HG02885 (cell line): Measurements from ENCODE around the gene MRPL53.
"Not testable (repeated sequence)": the region's sequence is repeated elsewhere in the genome, so short reads cannot be mapped to it uniquely, and the experiment has no call there.

ENCODE experiments used
- ATAC-seq: cut with Tn5 transposase; IDR thresholded peaks from one replicate; pipeline ENCODE4 v1.9.1; 2021; ENCODE audit warnings: mild to moderate bottlenecking; ENCODE audit not compliant: unreplicated experiment, poor library complexity

Gene MRPL53

GRCh38 chr2:74457129-74457548 lies 15.3 kb downstream of the MRPL53 start:
- no peak for ATAC-seq

GRCh38 chr2:74454654-74455511 lies 17.6 kb downstream of the MRPL53 start, which contains the start of gene INO80B:
Gene INO80B, plus strand, starts transcription at chr2:74455087. Its CDS starts 30 bp downstream, at chr2:74455117.
- peak; percentile 45 for ATAC-seq

- no peak for ATAC-seq
Observed at GRCh38 chr2:74450570-74451190, 21.8 kb downstream of the MRPL53 start.

- no peak for ATAC-seq
Observed at GRCh38 chr2:74448771-74449170, 23.7 kb downstream of the MRPL53 start.

DNA sequence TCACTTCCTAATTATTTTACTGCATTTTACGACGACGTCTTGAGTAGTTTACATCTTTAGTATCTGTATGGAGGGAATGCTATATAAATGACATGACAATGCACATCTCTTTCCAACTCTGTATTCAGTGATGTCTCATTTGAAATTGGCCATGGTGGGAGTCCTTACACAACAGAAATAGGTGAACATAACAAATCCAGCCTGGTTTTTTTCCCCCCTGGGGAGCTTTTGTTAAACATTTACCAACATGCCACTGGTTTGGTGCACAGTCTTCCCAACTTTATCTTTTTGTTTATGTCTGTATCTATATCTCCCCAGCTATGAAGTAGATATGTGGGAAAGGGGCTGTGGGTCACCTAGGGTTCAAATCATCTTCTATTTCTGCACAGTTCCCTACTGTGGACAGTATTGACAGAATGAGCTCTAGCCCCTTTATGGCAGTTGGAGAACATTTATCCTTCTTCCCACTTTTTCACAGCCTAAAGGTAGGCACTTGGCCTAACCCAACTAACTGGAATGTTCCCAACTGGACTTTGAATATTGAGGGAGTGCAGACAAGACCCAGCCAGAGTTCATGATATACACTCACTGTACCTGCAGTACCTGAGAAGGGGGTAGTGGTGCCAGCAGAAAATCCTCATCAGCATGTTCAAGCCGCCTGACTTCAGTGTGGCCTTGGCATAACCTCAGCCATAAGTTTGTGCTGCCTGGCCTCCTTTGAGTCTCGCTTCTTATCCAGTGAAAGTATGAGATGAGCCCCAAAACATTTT lies 25.1 kb downstream of the MRPL53 start:
- ATAC-seq: no peak

DNA sequence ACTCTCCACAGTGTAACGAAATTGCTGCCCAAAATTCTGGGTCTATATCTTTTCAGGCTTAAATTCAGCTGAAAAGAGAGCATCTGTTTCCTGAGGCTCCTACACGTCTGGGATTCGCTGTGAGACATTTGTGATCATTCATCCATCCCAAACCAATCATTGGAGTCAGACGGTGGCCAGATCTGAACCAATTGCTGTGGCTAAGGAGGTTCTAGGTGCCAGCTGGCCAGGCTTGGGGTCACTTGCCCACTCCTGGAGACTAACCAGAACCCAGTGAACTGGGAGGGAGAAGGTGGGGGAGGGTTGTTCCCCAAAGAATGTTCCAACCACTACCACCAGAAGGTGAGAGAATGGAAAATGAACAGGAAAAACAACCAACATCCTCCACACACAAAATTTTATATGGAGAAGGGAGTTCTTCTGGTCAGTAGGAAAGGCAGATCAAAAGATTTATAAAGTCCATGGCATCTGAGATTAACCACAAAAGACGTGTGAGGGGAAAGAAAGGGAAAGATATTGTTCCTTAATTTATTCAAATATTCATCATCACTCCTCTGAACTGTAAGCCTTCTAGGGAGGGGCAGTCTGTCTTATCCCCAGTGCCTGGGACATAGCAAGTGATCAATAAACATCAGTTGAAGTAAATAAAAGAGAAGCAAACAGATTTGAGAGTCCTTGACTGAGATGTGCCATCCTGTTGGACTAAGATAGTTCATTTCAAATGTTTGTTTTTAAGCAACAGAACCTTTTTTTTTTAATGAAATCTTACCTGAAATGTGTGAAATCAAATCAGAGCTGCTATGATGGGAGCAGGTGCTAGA lies 27.8 kb downstream of the MRPL53 start:
- no peak for ATAC-seq

DNA sequence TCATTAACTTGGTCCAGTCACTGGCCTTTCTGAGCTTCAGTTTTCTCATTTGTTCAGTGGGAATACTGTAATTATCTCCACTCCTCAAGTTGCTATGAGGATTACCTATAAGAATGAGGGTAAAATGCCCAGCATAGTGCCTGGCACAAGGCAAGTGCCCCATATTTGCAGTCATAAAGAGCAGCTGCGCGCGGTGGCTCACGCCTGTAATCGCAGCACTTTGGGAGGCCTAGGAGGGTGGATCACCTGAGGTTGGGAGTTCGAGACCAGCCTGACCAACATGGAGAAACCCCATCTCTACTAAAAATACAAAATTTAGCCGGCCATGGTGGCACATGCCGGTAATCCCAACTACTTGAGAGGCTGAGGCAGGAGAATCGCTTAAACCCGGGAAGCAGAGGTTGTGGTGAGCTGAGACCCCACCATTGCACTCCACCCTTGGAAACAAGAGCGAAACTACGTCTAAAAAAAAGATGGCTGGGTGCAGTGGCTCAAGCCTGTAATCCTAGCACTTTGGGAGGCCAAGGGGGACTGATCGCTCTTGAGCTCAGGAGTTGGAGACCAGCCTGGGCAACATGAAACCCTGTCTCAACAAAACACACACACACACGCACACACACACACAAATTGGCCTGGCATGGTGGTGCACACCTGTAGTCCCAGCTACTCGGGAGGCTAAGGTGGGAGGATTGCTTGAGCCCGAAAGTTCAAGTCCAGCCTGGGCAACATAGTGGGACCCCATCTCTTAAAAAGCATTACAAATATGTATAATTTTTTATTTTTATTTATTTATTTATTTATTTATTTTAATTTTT lies 29.8 kb downstream of the MRPL53 start:
- not testable (repeated sequence) for ATAC-seq

DNA sequence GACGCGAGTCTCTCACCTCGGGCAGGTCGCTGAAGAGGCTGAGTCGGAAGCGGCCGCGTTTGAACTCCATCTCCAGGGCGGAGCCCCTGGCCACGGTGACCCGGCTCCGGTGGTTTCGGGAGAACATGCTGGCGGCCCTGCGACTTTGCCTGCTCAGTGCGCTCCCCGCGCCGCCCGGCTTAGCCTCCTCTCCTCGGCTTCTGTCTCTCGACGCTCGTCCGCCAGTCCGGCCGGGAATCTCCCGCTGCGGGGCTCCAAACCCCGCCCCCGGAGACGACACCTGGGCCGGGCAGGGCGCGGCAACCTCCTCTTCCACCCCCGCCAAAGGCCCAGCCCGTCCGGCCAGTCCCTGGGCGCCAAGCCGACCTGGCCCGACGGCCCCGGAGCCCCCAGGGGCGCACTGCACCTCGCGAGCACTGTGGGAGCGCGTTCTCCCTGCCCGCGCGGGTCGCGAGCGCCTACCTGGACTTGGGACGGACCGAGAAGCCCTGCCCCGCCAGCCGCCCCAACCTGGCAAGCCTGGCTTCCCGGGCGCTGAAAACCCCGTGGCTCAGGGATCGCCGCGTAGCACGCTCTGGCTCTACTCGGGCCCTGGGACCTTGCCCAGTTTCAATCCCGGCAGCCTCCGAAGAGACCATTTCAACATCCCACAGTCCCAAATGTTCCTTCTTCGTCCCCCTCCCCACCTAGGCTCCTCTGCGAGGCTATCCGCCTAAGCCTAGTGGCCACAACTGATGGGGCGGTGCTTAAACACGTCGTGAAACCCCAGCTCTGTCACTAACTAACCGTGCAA lies 30.6 kb downstream of the MRPL53 start, which contains the start of gene RTKN:
TSS of gene RTKN (minus strand) at position 248 of the 793 bp plus-strand sequence. CDS start at position 127, 121 bp downstream.
- no peak for ATAC-seq

GRCh38 chr2:74441170-74441689 lies 31.2 kb downstream of the MRPL53 start:
- no peak for ATAC-seq

GRCh38 chr2:74440378-74441169 lies 31.9 kb downstream of the MRPL53 start:
- peak; percentile 92 for ATAC-seq

- ATAC-seq: no peak
Observed at GRCh38 chr2:74439803-74440377, 32.6 kb downstream of the MRPL53 start.

DNA sequence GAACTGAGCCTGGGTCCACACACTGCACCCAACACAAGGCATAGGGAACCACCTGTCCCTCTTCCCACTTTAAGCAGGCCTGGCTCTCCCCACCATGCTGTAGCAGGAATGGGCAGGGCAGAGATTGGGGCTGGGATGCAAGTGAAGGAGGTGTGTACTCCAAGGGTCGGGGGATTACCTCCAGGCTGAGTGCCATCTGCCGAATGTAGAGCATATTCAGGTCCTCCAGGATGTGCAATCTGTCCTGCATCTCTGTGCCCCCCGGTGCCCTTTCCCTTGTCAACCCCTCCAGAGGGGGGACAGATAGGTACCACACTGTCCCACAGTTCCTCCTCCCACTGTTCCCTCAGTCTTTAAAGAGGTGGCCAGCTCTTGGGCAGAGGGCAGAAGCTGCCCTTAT lies 33.1 kb downstream of the MRPL53 start:
- no peak for ATAC-seq

GRCh38 chr2:74438248-74438647 lies 34.2 kb downstream of the MRPL53 start:
- no peak for ATAC-seq

DNA sequence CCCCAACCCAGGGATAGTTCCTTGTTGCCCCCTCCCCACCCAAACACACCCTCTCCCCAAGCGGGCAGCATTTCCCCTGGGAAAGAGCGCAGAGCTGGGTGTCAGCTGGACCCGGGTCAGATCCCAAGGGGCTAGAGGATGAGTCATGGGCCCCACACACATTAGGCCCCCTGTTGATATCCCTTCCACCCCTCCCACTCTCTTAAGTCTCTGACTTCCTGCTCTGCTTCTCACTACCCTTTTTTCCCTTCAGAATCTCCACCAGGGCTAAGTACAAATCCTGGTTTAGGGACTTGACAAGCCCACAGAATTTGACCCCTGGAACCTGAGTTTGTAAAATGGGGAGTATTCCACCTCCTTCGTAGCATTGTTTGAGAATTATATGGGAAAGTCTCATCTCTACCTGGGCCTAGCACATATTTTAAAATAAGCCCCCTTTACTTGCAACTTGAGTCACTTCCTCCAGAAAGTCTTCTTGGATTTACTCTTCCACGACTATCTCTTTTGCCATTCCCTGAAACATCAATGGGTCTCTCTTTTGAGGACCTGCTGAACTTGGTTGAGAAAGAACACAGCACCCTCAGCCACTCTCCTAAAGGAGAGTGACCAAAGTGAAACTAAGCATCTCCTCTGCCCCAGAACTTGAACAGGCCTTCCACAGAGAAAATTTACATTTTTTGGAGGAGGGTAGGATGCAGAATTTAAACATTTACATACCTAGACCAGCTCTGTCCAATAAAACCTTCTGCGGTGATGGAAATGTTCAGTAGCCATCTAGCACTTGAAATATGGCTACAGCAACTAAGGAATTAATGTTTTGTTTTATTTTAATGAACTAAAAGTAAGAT lies 35.4 kb downstream of the MRPL53 start:
- ATAC-seq: no peak

DNA sequence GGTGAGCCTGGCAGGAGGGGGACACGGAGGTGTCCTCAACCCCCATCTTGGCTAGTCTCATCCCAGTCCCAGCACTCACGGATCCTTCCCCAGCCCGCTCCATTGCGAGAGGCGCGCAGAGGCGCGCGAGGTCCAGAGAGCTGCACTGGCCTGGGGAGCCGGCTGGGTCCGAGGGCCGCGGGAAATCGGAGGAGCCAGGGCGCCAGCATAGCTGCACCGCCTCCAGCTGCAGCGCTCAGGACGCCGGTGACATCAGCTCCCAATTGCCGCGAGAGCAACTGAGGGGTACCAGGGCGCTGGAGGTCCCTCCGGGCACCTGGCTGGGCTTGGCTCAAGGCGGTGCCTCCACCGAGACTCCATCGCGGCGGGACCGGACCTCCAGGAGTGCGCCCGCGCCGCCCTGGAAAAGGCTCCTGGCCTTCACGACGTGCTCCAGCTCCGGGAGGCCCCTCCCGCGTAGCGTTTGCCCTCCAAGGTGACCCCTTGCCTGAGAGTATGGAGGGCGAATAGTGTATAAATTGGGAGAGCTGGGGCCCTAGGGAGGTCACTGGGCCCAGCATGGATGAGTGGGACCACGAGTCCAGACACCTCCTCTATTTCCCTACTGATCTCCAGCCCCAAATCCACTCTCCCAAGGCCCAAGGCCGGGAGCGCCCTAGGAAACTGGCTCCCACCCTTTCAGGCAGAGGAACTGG lies 36.2 kb downstream of the MRPL53 start:
- no peak for ATAC-seq
